ENCODE results near the gene SCLY. TPM values are rescaled to one million over a fixed set of nuclear protein-coding genes. Genes with fewer than 3 reads are reported as not detected.

SCLY gene
- total RNA-seq, 2 experiments from 2014 or later: 59.2 to 60.5 TPM

DNA sequence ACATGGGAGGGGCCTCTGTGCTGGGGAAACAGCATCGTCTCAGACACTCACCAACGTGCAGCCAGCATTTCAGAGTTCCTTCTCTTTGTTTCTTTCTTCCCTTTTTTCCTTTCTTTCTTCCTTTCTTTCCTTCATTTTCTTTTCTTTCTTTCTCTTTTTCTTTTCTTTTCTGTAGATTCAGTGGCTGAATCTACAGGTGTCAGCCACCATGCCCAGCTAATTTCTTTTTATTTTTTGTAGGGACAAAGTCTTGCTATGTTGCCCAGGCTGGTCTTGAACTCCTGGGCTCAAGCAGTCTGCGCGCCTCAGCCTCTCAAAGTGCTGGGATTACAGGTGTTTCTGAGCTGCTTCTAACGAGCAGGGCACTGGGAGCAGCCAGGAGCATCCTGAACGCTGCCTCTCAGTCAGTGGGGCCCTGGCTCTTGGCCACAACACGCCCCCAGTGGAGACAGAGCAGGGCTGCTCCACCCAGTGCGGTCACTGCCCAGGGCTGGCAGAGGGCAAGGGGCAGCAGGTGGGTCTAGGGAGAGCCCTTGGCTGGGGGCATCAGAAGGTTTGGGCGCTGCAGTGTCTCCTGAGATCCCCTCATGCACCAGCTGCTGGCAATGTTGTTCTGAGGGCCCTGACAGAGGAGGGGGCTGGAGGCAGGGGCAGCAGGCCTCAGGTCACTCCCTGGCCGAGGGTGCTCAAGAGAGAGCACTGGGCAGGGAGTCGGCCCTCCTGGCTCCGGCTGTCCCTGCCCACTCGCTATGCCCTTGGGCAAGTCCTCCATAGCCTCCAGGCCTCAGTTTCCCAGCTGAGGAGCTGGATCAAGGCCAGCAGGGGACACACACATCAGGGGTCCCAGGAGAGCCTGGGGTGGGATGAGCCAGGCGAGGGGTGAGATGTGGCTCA lies 72.9 kb downstream of the SCLY start:
- Mint-ChIP-seq H3K36me3 (ENCODE audit: low read depth) (no peaks in the 10 kb centered on the region), H3K27me3 (no peaks in the 10 kb centered on the region), H3K9me3 (ENCODE audit: low read depth) (no peaks in the 10 kb centered on the region), H3K27ac (no peak overlapping the region), H3K4me1 (no peaks in the 10 kb centered on the region), H3K4me3 (no peak overlapping the region)
- ATAC-seq (no peak), DNase-seq (no peak)
- ChIA-PET POLR2A (no interaction called here), CTCF (interaction anchor here (0.6 to 0.7 kb wide), 2 partner anchors 188 to 356 kb away, joined by 3 read pairs; no protein-coding TSS in a partner anchor)
- intact Hi-C loops (cut with DNase I, micrococcal nuclease): no loop called here

DNA sequence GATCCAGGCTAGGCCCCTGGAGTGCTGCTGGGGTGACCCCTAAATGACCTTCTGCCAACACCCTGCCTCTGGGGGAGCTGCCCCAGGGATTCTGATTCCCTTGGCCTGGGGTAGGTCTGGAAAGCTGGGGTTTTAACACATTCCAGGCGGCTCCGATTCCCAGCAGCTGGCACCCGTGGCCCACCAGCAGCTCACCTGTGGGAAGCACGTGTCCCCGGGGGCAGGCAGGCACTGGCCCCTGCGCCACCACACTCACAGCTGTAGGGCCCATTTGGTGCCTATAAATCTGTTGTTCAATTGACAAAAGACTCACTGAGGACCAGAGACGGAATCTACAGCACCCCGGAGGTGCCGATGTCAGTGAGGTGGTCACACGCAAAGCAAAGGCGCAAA lies 73.6 kb downstream of the SCLY start:
- no peaks in the 10 kb centered on the region for H3K9me3 Mint-ChIP-seq (ENCODE audit: low read depth)
- no peaks in the 10 kb centered on the region for H3K27me3 Mint-ChIP-seq
- H3K4me3 Mint-ChIP-seq: no peak overlapping the region
- ATAC-seq: no peak
- H3K27ac Mint-ChIP-seq: no peak overlapping the region
- ChIA-PET POLR2A (interaction anchor here (0.5 kb wide), 1 partner anchor 210 kb away, joined by 3 read pairs; no protein-coding TSS in a partner anchor), CTCF (interaction anchor here (0.5 to 0.6 kb wide), 2 partner anchors 188 to 307 kb away, joined by 3 read pairs; no protein-coding TSS in a partner anchor)
- H3K4me1 Mint-ChIP-seq: no peaks in the 10 kb centered on the region
- DNase-seq: no peak
- no peaks in the 10 kb centered on the region for H3K36me3 Mint-ChIP-seq (ENCODE audit: low read depth)
- intact Hi-C loops (cut with DNase I, micrococcal nuclease): no loop called here

DNA sequence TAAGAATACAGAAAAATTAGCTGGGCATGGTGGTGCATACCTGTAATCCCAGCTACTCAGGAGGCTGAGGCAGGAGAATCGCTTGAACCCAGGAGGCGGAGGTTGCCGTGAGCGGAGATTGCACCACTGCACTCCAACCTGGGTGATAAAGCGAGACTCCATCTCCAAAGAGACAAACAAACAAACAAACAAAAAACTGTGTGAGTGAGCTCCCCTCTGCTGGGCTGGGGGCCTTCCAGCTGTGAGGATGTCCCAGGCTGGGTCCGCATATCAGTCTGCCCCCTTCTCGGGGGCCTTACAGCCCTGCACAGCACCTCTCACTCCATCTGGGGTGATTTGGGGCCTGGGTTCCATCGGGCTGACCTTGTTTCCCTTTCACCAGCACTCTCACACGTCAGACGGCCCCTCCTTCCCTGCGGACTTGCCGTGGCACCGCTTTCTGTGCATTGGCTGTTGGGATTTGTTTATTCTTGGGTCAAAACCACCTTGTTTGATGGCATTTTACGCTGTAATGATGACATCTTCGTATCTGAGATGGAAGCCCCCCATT lies 74.9 kb downstream of the SCLY start:
- Mint-ChIP-seq H3K4me1 (no peaks in the 10 kb centered on the region), H3K27ac (no peak overlapping the region), H3K27me3 (no peaks in the 10 kb centered on the region), H3K36me3 (ENCODE audit: low read depth) (no peaks in the 10 kb centered on the region), H3K9me3 (ENCODE audit: low read depth) (no peaks in the 10 kb centered on the region), H3K4me3 (no peak overlapping the region)
- no peak for DNase-seq
- ChIA-PET POLR2A (no interaction called here), CTCF (no interaction called here)
- intact Hi-C loops (cut with DNase I, micrococcal nuclease): no loop called here
- no peak for ATAC-seq

DNA sequence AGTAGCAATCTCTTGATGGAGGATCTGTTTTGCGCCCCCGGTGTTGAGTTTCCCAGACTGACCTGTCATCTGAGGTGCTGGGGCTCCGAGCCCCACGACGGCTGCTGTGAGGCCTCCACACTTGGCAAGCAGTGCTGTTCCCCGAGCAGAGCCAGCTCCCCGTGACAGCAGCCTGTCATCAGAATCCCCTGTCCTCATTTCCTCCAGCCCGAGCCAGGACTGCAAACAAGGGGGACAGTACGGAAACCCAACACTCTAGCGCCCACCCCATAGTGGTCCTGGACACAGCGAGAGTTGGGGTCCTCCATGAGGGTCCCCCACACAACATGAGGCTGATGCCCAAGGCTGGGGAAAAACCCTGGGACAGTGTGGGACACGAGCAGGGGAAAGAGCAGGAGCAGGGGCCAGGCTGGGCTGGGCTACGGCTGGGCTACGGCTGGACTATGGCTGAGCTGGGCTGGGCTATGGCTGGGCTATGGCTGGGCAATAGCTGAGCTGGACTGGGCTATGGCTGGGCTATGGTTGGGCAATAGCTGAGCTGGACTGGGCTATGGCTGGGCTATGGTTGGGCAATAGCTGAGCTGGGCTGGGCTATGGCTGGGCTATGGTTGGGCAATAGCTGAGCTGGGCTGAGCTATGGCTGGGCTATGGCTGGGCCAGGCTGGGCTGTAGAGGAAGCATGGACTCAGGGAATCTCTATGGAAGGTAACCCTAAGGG lies 76.2 kb downstream of the SCLY start:
- intact Hi-C loops (cut with DNase I, micrococcal nuclease): no loop called here

DNA sequence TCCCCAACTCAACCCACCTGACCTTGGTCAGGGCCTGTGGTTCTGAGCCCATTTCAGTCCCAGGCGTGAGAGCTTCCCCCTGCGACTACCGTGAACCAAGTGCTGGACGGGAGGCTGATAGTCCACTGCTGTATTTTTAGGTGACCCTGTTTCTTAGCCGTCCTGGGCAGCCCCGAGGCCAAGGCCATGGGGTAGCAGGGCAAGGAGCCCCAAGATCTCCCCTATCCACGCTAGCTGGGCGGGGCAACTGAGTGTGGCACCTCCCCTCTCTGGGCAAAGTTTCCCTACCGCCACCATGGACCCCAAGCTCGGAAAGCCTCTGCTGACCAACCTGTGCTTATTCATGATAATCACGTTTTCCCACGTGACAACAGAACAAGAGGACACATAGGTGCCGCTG lies 77.1 kb downstream of the SCLY start:
- H3K4me3 Mint-ChIP-seq: no peak overlapping the region
- H3K36me3 Mint-ChIP-seq (ENCODE audit: low read depth): no peaks in the 10 kb centered on the region
- peaks cover 3% of the 10 kb centered on the region for H3K4me1 Mint-ChIP-seq
- ChIA-PET POLR2A (no interaction called here), CTCF (interaction anchor here (0.7 to 1.8 kb wide), 2 partner anchors 215 to 299 kb away, joined by 4 read pairs; no protein-coding TSS in a partner anchor)
- ATAC-seq (no peak), DNase-seq (no peak)
- intact Hi-C loops (cut with DNase I, micrococcal nuclease): no loop called here
- no peak overlapping the region for H3K27ac Mint-ChIP-seq
- H3K27me3 Mint-ChIP-seq: no peaks in the 10 kb centered on the region
- no peaks in the 10 kb centered on the region for H3K9me3 Mint-ChIP-seq (ENCODE audit: low read depth)

More for the DNA sequence above, 76.2 kb downstream of the SCLY start:
- Mint-ChIP-seq H3K27me3 (no peaks in the 10 kb centered on the region), H3K27ac (no peak overlapping the region), H3K36me3 (ENCODE audit: low read depth) (no peaks in the 10 kb centered on the region), H3K9me3 (ENCODE audit: low read depth) (no peaks in the 10 kb centered on the region), H3K4me3 (no peak overlapping the region), H3K4me1 (peaks cover 3% of the 10 kb centered on the region)
- ATAC-seq (no peak), DNase-seq (no peak)
- CTCF ChIA-PET: interaction anchor here (1.8 kb wide), 1 partner anchor 214 kb away, joined by 4 read pairs; no protein-coding TSS in a partner anchor
- POLR2A ChIA-PET: no interaction called here

DNA sequence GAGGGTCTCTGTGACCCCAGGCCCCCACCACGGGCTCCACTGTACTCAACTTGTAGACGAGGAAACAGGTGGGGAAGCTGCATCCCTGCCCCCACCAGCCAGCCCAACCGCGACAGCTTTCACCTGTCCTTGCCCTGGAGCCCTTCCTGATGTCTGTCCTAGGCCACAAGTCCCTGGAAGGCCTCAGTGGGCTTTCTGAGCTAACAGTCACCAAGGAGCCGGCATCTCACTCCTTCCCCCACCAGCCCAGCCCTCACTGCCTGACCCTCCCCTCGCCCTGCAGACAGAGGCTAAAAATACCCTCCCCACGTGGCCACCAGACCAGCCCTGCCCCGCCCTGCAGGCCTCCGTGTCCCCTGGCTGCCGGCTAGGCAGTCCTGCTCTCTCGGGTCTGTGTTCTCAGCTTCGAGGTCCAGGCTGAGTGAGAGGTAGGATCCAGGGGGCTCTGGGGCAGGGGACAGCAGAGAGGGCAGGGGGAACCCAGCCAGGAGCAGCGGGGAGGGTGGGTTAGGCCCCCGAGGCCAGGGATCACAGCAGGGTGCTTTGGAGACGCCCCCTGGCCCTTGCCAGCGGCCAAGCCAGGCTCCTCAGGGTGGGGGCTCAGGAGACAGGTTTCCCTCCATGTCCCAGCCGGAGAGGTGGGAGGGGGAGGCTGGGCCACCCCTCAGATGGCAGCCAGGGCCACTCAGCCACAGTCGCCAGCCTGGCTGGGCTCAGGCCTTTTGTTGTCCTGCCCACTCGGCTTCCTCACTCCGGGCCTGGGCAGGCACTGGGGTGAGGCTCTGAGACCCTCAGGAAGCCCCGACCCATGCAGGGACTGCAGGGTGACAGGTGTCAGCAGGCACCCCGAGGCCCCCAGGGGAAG lies 77.8 kb downstream of the SCLY start, which contains the start of gene KLHL30:
KLHL30 (plus strand) TSS at position 338 of the 865 bp plus-strand sequence. CDS start 2,087 bp downstream, outside the sequence.
- no peaks in the 10 kb centered on the region for H3K36me3 Mint-ChIP-seq (ENCODE audit: low read depth)
- CTCF ChIA-PET: interaction anchor here (0.7 to 1.4 kb wide), 4 partner anchors 125 to 300 kb away, joined by 3 to 5 read pairs (median 4); no protein-coding TSS in a partner anchor
- no peak for ATAC-seq
- no peaks in the 10 kb centered on the region for H3K9me3 Mint-ChIP-seq (ENCODE audit: low read depth)
- no peaks in the 10 kb centered on the region for H3K27me3 Mint-ChIP-seq
- POLR2A ChIA-PET: no interaction called here
- DNase-seq: no peak
- H3K4me3 Mint-ChIP-seq: no peak within 1 kb of the TSS
- intact Hi-C loops (cut with DNase I, micrococcal nuclease): no loop called here
- no peak within 1 kb of the TSS for H3K27ac Mint-ChIP-seq
- peaks cover 3% of the 10 kb centered on the region for H3K4me1 Mint-ChIP-seq

DNA sequence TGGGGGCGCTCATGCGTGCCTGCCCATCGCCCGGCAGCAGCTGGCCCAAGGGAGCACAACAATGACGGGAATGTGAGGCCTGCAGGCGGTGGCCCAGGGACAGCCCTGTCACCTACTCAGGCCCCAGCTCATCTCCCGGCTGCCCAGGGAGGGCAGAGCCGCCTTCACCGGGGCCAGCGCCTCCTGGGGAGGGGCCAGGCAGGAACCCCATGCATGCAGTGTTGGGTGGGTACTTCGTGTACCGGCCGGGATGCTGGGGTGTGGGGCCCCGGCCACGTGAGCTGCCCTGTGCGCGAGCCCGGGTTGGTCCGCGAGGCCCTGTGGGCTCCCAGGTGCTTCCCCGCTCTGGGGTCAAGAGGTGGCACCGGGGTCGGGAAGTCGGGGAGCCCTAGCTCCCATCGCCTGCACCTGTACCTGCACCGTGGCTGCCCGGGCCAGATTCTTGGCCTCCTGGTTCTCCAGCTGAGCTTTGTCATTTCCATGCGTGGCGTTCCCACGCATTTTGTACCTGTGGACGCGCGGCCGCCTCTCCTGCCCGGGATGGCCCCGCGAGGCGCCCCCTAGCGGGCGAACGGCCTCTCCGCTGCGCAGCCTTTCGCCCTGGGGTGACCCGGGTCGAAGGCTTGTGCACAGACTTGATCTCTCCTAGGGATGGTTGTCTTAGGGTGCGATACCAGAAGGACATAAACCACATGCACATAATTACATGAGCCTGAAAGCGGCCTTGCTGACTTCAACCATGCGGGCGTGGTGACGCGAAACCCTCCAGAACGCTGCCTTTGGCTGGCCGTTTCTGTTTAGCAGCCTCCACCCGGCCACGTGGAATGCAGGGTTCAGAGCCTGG lies 78.6 kb downstream of the SCLY start:
- DNase-seq (peak; percentile 61), ATAC-seq (peak; percentile 57)
- intact Hi-C loops (cut with DNase I, micrococcal nuclease): no loop called here
- no peaks in the 10 kb centered on the region for H3K9me3 Mint-ChIP-seq (ENCODE audit: low read depth)
- no peaks in the 10 kb centered on the region for H3K36me3 Mint-ChIP-seq (ENCODE audit: low read depth)
- ChIA-PET POLR2A (no interaction called here), CTCF (interaction anchor here (0.8 to 1.4 kb wide), 4 partner anchors 124 to 224 kb away, joined by 3 to 5 read pairs (median 3); no protein-coding TSS in a partner anchor)
- no peak overlapping the region for H3K27ac Mint-ChIP-seq
- H3K27me3 Mint-ChIP-seq: no peaks in the 10 kb centered on the region
- no peak overlapping the region for H3K4me3 Mint-ChIP-seq
- peaks cover 3% of the 10 kb centered on the region for H3K4me1 Mint-ChIP-seq

DNA sequence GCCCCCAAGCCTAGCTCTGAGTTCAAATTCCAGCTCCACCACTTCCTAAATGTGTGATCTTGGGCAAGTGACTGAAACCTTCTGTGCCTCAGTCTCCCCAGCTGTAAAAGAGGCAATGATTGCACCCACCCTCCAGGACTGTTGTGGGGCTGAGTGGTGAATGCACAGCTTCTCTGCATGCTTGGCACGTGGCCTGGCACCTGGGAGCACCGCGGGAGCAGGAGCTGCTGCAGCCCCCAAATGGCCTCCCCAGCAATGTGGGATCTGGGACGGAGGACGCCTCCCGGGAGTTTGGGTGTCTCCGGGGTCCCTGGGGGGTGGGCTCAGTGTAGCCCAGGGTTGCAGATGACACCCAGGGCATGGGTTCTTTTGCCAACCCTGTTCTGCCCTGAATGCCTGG lies 79.2 kb downstream of the SCLY start:
- ATAC-seq (no peak), DNase-seq (no peak)
- Mint-ChIP-seq H3K27me3 (no peaks in the 10 kb centered on the region), H3K27ac (no peak overlapping the region), H3K4me3 (no peak overlapping the region), H3K4me1 (peaks cover 3% of the 10 kb centered on the region), H3K36me3 (ENCODE audit: low read depth) (no peaks in the 10 kb centered on the region), H3K9me3 (ENCODE audit: low read depth) (no peaks in the 10 kb centered on the region)
- CTCF ChIA-PET: interaction anchor here (1.0 to 1.4 kb wide), 2 partner anchors 123 to 217 kb away, joined by 3 to 5 read pairs; no protein-coding TSS in a partner anchor
- POLR2A ChIA-PET: no interaction called here
- intact Hi-C loops (cut with DNase I, micrococcal nuclease): no loop called here

DNA sequence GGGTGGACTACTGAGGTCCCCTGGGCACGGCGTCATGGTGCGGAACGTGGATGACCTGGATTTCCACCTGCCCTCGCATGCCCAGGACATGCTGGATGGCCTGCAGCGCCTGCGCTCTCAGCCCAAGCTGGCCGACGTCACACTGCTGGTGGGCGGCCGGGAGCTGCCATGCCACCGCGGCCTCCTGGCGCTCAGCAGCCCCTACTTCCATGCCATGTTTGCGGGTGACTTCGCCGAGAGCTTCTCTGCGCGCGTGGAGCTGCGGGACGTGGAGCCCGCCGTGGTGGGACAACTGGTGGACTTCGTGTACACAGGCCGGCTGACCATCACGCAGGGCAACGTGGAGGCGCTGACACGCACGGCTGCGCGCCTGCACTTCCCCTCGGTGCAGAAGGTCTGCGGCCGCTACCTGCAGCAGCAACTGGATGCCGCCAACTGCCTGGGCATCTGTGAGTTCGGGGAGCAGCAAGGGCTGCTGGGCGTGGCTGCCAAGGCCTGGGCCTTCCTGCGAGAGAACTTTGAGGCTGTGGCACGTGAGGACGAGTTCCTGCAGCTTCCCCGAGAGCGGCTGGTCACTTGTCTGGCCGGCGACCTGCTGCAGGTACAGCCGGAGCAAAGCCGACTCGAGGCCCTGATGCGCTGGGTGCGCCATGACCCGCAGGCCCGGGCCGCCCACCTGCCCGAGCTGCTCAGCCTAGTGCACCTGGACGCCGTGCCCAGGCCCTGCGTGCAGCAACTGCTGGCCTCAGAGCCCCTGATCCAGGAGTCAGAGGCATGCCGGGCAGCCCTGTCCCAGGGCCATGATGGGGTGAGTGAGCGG lies 80.1 kb downstream of the SCLY start:
- H3K4me3 Mint-ChIP-seq: no peak overlapping the region
- ChIA-PET POLR2A (no interaction called here), CTCF (interaction anchor here (0.9 kb wide), 1 partner anchor 25 kb away, joined by 4 read pairs; no protein-coding TSS in a partner anchor)
- H3K36me3 Mint-ChIP-seq (ENCODE audit: low read depth): no peaks in the 10 kb centered on the region
- H3K27me3 Mint-ChIP-seq: no peaks in the 10 kb centered on the region
- intact Hi-C loops (cut with DNase I, micrococcal nuclease): no loop called here
- DNase-seq: no peak
- no peak for ATAC-seq
- no peak overlapping the region for H3K27ac Mint-ChIP-seq
- H3K4me1 Mint-ChIP-seq: peaks cover 3% of the 10 kb centered on the region
- H3K9me3 Mint-ChIP-seq (ENCODE audit: low read depth): no peaks in the 10 kb centered on the region
